Fibroblast of lung (primary cell): ENCODE results near the gene RBM38.

Source experiments
- CTCF ChIP-seq, 2 donors: IDR thresholded peaks in 1 of 2; conservative IDR thresholded peaks in 1 of 2; 1 replicate in 1 of 2; 2 replicates in 1 of 2; pipeline ENCODE4 v1.5.1; 2011 to 2012; ENCODE audit warnings: low read length in 2 of 2, control low read depth in 1 of 2, inconsistent platforms in 1 of 2, low read depth in 1 of 2, mild to moderate bottlenecking in 1 of 2
- EZH2 ChIP-seq: IDR thresholded peaks from 2 replicates; pipeline ENCODE4 v1.5.1; 2012; ENCODE audit warnings: low read length, control low read depth, mild to moderate bottlenecking; ENCODE audit errors: missing control alignments

GRCh38 chr20:57425150-57426013, 34.2 kb downstream of the RBM38 start:
- no peak for TF ChIP-seq CTCF (conservative IDR thresholded peaks at IDR 0.05 in 1 of 2, IDR thresholded peaks at IDR 0.05 in 1 of 2; ENCODE audit: low read depth in 1 of 2, low read length in 2 of 2)
- TF ChIP-seq EZH2 = no peak
